ENCODE data around the gene ZNF555. TPM values are rescaled to one million over a fixed set of nuclear protein-coding genes. Genes with fewer than 3 reads are reported as not detected.

ZNF555 gene
- total and polyA plus RNA-seq, 2 experiments from 2014 or later: 2.7 to 7.4 TPM

- Histone ChIP-seq H3K36me3 (replicated peaks; ENCODE audit: insufficient read depth, low read depth) (no peaks in the 10 kb centered on the region), H3K27ac (no peak overlapping the region), H3K9me3 (ENCODE audit: low read depth) (no peaks in the 10 kb centered on the region), H2AFZ (no peak overlapping the region), H3K4me1 (ENCODE audit: insufficient read depth) (peaks cover 4% of the 10 kb centered on the region), H3K4me3 (no peak overlapping the region), H3K27me3 (no peaks in the 10 kb centered on the region), H3K4me2 (no peak overlapping the region), H3K79me2 (peaks cover 22% of the 10 kb centered on the region), H3K9me2 (replicated peaks; ENCODE audit: insufficient read depth) (no peaks in the 10 kb centered on the region), H4K20me1 (ENCODE audit: insufficient read depth, poor library complexity, severe bottlenecking) (no peaks in the 10 kb centered on the region)
- no peak for TF ChIP-seq EZH2phosphoT487 (IDR thresholded peaks at IDR 0.05; ENCODE audit: low read depth, severe bottlenecking, unreplicated experiment)
- no peak for TF ChIP-seq CTCF (IDR thresholded peaks at IDR 0.05; ENCODE audit: poor library complexity)
- TF ChIP-seq EZH2 (IDR thresholded peaks at IDR 0.05; ENCODE audit: borderline replicate concordance): no peak
- 92% methylated on average over 9 of the region's 9 CpGs for WGBS (ENCODE audit: low lambda C conversion rate, missing lambda C conversion rate)
- DNase-seq (ENCODE audit: low spot score): no peak
Measured at GRCh38 chr19:2823646-2824045, 17.6 kb upstream of the ZNF555 start.

- Histone ChIP-seq H3K27ac (no peak overlapping the region), H3K9me2 (replicated peaks; ENCODE audit: insufficient read depth) (no peaks in the 10 kb centered on the region), H3K79me2 (peaks cover 22% of the 10 kb centered on the region), H3K9me3 (ENCODE audit: low read depth) (no peaks in the 10 kb centered on the region), H2AFZ (no peak overlapping the region), H4K20me1 (ENCODE audit: insufficient read depth, poor library complexity, severe bottlenecking) (no peaks in the 10 kb centered on the region), H3K4me3 (no peak overlapping the region), H3K4me1 (ENCODE audit: insufficient read depth) (peaks cover 4% of the 10 kb centered on the region), H3K4me2 (no peak overlapping the region), H3K27me3 (no peaks in the 10 kb centered on the region), H3K36me3 (replicated peaks; ENCODE audit: insufficient read depth, low read depth) (no peaks in the 10 kb centered on the region)
- WGBS (ENCODE audit: low lambda C conversion rate, missing lambda C conversion rate): 71% methylated on average over 8 of the region's 8 CpGs
- TF ChIP-seq CTCF (IDR thresholded peaks at IDR 0.05; ENCODE audit: poor library complexity): no peak
- TF ChIP-seq EZH2phosphoT487 (IDR thresholded peaks at IDR 0.05; ENCODE audit: low read depth, severe bottlenecking, unreplicated experiment): no peak
- no peak for TF ChIP-seq EZH2 (IDR thresholded peaks at IDR 0.05; ENCODE audit: borderline replicate concordance)
- no peak for DNase-seq (ENCODE audit: low spot score)
Measured at GRCh38 chr19:2824129-2824528, 17.1 kb upstream of the ZNF555 start.

- no peaks in the 10 kb centered on the region for H3K9me2 ChIP-seq (replicated peaks; ENCODE audit: insufficient read depth)
- no peak overlapping the region for H2AFZ ChIP-seq
- H3K36me3 ChIP-seq (replicated peaks; ENCODE audit: insufficient read depth, low read depth): no peaks in the 10 kb centered on the region
- no peaks in the 10 kb centered on the region for H3K4me1 ChIP-seq (ENCODE audit: insufficient read depth)
- no peak overlapping the region for H3K27ac ChIP-seq
- H3K4me2 ChIP-seq: no peak overlapping the region
- TF ChIP-seq CTCF (IDR thresholded peaks at IDR 0.05; ENCODE audit: poor library complexity) (no peak), EZH2phosphoT487 (IDR thresholded peaks at IDR 0.05; ENCODE audit: low read depth, severe bottlenecking, unreplicated experiment) (no peak), EZH2 (IDR thresholded peaks at IDR 0.05; ENCODE audit: borderline replicate concordance) (no peak)
- H4K20me1 ChIP-seq (ENCODE audit: insufficient read depth, poor library complexity, severe bottlenecking): no peaks in the 10 kb centered on the region
- H3K79me2 ChIP-seq: peaks cover 2% of the 10 kb centered on the region
- WGBS (ENCODE audit: low lambda C conversion rate, missing lambda C conversion rate): 96% methylated on average over 2 of the region's 2 CpGs
- DNase-seq (ENCODE audit: low spot score): no peak
- H3K27me3 ChIP-seq: no peaks in the 10 kb centered on the region
- H3K4me3 ChIP-seq: no peak overlapping the region
- no peaks in the 10 kb centered on the region for H3K9me3 ChIP-seq (ENCODE audit: low read depth)
Measured at GRCh38 chr19:2827022-2827421, 14.3 kb upstream of the ZNF555 start.

All from hepatocyte (in vitro differentiated cells).